ENCODE results near the gene ZNF879. TPM values are rescaled to one million over a fixed set of nuclear protein-coding genes. Genes with fewer than 3 reads are reported as not detected.

Gene ZNF879
- total and polyA plus RNA-seq, 2 of the 13 experiments (the other 11 are each of a cell fraction or from before 2014, with no cell fraction given) = 0.83 to 2.8 TPM

DNA sequence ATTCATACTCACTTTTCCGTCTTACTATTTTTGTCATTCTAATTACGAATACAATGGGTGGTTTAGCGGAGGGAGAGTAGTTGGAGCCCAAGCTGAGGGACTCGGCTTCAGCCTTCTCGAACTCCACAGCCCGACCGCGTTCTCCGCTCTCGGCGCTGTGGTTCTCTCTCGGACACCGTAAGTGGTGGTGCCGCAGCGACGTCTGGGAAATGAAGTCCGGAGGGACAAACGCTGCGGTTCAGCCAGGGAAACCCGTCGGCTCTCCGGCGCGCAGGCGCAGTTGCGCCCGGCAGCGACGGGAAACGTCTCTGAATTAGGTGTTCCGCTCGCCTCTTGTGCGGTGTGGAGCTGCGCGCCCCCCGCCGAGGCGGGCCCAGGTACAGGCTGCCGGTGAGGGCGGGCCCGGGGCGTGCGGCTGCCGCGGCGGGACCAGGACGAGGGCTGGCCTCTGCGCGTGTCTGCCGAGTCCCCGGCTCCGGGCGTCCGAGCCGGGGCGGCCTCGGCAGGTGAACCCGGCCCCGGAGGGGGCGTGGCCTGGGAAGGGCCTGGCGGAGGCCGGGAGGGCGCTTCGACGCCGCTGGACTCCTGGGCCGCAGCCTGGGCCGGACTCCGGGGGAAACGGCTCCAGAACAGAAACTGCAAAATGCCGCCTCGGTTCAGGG is at the start of gene ZNF879 (continued):
- TF ChIP-seq, protein P1, sequence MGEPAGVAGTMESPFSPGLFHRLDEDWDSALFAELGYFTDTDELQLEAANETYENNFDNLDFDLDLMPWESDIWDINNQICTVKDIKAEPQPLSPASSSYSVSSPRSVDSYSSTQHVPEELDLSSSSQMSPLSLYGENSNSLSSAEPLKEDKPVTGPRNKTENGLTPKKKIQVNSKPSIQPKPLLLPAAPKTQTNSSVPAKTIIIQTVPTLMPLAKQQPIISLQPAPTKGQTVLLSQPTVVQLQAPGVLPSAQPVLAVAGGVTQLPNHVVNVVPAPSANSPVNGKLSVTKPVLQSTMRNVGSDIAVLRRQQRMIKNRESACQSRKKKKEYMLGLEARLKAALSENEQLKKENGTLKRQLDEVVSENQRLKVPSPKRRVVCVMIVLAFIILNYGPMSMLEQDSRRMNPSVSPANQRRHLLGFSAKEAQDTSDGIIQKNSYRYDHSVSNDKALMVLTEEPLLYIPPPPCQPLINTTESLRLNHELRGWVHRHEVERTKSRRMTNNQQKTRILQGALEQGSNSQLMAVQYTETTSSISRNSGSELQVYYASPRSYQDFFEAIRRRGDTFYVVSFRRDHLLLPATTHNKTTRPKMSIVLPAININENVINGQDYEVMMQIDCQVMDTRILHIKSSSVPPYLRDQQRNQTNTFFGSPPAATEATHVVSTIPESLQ (CRISPR knock-in tag; conservative IDR thresholded peaks at IDR 0.05) = no peak
- no peak for TF ChIP-seq ZNF672 (CRISPR knock-in tag; IDR thresholded peaks at IDR 0.05)
- TF ChIP-seq, protein P2, sequence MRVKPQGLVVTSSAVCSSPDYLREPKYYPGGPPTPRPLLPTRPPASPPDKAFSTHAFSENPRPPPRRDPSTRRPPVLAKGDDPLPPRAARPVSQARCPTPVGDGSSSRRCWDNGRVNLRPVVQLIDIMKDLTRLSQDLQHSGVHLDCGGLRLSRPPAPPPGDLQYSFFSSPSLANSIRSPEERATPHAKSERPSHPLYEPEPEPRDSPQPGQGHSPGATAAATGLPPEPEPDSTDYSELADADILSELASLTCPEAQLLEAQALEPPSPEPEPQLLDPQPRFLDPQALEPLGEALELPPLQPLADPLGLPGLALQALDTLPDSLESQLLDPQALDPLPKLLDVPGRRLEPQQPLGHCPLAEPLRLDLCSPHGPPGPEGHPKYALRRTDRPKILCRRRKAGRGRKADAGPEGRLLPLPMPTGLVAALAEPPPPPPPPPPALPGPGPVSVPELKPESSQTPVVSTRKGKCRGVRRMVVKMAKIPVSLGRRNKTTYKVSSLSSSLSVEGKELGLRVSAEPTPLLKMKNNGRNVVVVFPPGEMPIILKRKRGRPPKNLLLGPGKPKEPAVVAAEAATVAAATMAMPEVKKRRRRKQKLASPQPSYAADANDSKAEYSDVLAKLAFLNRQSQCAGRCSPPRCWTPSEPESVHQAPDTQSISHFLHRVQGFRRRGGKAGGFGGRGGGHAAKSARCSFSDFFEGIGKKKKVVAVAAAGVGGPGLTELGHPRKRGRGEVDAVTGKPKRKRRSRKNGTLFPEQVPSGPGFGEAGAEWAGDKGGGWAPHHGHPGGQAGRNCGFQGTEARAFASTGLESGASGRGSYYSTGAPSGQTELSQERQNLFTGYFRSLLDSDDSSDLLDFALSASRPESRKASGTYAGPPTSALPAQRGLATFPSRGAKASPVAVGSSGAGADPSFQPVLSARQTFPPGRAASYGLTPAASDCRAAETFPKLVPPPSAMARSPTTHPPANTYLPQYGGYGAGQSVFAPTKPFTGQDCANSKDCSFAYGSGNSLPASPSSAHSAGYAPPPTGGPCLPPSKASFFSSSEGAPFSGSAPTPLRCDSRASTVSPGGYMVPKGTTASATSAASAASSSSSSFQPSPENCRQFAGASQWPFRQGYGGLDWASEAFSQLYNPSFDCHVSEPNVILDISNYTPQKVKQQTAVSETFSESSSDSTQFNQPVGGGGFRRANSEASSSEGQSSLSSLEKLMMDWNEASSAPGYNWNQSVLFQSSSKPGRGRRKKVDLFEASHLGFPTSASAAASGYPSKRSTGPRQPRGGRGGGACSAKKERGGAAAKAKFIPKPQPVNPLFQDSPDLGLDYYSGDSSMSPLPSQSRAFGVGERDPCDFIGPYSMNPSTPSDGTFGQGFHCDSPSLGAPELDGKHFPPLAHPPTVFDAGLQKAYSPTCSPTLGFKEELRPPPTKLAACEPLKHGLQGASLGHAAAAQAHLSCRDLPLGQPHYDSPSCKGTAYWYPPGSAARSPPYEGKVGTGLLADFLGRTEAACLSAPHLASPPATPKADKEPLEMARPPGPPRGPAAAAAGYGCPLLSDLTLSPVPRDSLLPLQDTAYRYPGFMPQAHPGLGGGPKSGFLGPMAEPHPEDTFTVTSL (CRISPR knock-in tag; IDR thresholded peaks at IDR 0.05; ENCODE audit: borderline replicate concordance) = no peak
- 0 out of 2 replicates have a peak, but pooled peaks have one; percentile 13 for TF ChIP-seq TARDBP (CRISPR knock-in tag; IDR thresholded peaks at IDR 0.05)
- TF ChIP-seq, protein P3, sequence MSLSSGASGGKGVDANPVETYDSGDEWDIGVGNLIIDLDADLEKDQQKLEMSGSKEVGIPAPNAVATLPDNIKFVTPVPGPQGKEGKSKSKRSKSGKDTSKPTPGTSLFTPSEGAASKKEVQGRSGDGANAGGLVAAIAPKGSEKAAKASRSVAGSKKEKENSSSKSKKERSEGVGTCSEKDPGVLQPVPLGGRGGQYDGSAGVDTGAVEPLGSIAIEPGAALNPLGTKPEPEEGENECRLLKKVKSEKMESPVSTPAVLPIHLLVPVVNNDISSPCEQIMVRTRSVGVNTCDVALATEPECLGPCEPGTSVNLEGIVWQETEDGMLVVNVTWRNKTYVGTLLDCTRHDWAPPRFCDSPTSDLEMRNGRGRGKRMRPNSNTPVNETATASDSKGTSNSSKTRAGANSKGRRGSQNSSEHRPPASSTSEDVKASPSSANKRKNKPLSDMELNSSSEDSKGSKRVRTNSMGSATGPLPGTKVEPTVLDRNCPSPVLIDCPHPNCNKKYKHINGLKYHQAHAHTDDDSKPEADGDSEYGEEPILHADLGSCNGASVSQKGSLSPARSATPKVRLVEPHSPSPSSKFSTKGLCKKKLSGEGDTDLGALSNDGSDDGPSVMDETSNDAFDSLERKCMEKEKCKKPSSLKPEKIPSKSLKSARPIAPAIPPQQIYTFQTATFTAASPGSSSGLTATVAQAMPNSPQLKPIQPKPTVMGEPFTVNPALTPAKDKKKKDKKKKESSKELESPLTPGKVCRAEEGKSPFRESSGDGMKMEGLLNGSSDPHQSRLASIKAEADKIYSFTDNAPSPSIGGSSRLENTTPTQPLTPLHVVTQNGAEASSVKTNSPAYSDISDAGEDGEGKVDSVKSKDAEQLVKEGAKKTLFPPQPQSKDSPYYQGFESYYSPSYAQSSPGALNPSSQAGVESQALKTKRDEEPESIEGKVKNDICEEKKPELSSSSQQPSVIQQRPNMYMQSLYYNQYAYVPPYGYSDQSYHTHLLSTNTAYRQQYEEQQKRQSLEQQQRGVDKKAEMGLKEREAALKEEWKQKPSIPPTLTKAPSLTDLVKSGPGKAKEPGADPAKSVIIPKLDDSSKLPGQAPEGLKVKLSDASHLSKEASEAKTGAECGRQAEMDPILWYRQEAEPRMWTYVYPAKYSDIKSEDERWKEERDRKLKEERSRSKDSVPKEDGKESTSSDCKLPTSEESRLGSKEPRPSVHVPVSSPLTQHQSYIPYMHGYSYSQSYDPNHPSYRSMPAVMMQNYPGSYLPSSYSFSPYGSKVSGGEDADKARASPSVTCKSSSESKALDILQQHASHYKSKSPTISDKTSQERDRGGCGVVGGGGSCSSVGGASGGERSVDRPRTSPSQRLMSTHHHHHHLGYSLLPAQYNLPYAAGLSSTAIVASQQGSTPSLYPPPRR (CRISPR knock-in tag; IDR thresholded peaks at IDR 0.05; ENCODE audit: borderline replicate concordance) = no peak
- no peak for TF ChIP-seq ZNF496 (CRISPR knock-in tag; IDR thresholded peaks at IDR 0.05; ENCODE audit: insufficient replicate concordance)
- no peak for TF ChIP-seq TBX3 (IDR thresholded peaks at IDR 0.05; ENCODE audit: borderline replicate concordance)
- peak; percentile 55 for TF ChIP-seq SP4 (CRISPR knock-in tag; IDR thresholded peaks at IDR 0.05)
- TF ChIP-seq ZNF292 (CRISPR knock-in tag; IDR thresholded peaks at IDR 0.05; ENCODE audit: borderline replicate concordance, low read depth) = no peak
- peak; percentile 66 for TF ChIP-seq CREM (IDR thresholded peaks at IDR 0.05)
- no peak for TF ChIP-seq CREM (CRISPR knock-in tag; IDR thresholded peaks at IDR 0.05)
- no peak for TF ChIP-seq TOE1 (CRISPR knock-in tag; IDR thresholded peaks at IDR 0.05)
- TF ChIP-seq SMYD3 (CRISPR knock-in tag; IDR thresholded peaks at IDR 0.05) = no peak
- no peak for TF ChIP-seq ZNF792 (CRISPR knock-in tag; IDR thresholded peaks at IDR 0.05)
- TF ChIP-seq FOXC1 (CRISPR knock-in tag; IDR thresholded peaks at IDR 0.05; ENCODE audit: borderline replicate concordance) = no peak
